GM21390 (cell line): ENCODE data around the gene RIBC2.
"Not testable (repeated sequence)": the region's sequence is repeated elsewhere in the genome, so short reads cannot be mapped to it uniquely, and the experiment has no call there.

Source experiments
- ATAC-seq: cut with Tn5 transposase; IDR thresholded peaks from one replicate; pipeline ENCODE4 v1.9.1; 2021; ENCODE audit not compliant: unreplicated experiment

RIBC2 gene

DNA sequence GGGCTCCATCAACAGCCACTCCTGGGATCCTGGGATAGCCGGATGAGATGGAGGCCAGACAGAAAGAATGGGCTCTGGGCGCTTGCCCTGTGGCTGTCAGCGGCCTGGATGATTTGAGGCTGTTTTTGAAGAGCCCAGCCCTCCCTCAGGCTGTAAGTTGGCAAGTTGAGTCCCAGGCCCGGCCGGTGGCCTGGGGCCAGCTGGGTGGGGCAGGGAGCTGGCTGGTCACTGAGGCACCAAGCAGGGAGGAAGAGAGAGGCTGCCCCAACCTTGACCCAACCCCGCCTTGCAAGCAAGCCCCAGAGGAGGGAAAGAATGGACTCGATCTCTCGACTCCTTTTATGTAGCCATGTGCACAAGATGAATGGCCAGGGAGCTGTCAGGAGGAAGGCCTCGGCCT lies 34.9 kb downstream of the RIBC2 start:
- no peak for ATAC-seq

DNA sequence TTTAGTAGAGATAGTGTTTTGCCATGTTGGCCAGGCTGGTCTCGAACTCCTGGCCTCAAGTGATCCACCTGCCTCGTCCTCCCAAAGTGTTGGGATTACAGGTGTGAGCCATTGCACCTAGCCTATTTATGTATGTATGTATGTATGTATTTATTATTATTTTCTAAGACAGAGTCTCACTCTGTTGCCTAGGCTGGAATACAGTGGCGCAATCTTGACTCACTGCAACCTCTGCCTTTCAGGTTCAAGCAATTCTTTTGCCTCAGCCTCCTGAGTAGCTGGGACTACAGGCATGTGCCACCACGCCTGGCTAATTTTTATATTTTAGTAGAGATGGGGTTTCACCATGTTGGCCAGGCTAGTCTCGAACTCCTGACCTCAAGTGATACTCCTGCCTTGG lies 35.9 kb downstream of the RIBC2 start:
- not testable (repeated sequence) for ATAC-seq

- no peak for ATAC-seq
Observed at GRCh38 chr22:45450101-45450785, 36.8 kb downstream of the RIBC2 start.

DNA sequence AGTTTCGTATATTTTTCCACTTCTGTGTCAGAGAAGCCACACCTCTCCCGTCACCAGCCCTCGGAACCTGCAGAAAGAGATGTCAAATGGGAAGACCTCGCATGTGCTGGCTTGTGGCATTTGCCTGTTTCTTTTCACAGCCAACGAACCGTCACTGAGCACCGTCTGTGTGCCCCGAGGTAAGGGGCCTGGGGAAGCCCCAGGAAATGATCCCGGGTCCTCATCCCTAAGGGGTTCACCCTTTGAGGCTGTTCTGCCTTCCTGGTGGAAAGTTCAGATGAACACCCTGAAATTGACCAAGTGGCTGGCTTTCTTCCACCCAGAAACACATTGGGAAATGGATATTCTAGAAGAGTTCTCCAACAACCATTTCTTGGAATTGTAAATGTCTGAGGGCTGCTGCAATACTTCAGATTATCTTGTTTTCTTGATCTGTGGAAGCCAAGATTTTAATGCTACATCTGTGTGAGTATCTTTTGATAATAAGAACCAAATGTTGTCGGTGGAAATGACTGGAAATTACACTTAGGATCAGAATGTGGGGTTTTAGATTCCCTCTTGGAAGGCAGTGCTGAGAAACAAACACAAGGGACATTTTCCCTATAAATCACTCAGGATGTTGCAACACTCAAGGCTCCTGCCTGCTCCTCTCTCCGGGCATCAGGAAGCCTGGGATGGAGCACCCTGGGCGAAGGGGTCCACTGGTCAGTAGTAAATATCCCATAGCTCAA lies 37.6 kb downstream of the RIBC2 start:
- ATAC-seq = no peak

DNA sequence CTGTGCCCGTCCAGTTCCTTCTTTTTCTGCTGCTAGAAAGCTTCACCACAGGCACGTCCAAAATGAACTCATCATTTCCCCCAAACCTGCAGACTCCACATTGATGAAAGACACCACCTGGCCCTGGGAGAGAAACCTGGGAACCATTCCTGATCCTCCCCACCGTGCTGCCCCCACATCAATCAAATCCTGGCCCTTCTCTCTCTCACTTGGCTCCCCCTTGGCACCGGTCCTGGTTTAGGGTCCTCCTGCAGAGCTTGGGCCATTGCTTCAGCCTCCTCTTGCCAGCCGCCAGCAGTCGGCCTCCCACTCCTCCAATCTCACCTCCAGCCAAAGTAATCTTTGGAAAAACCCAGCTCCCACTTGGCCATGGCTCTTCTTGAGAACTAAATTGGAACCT lies 38.5 kb downstream of the RIBC2 start:
- no peak for ATAC-seq

- no peak for ATAC-seq
Observed at GRCh38 chr22:45452565-45453379, 39.3 kb downstream of the RIBC2 start.

GRCh38 chr22:45453764-45454163 lies 40.3 kb downstream of the RIBC2 start:
- no peak for ATAC-seq

DNA sequence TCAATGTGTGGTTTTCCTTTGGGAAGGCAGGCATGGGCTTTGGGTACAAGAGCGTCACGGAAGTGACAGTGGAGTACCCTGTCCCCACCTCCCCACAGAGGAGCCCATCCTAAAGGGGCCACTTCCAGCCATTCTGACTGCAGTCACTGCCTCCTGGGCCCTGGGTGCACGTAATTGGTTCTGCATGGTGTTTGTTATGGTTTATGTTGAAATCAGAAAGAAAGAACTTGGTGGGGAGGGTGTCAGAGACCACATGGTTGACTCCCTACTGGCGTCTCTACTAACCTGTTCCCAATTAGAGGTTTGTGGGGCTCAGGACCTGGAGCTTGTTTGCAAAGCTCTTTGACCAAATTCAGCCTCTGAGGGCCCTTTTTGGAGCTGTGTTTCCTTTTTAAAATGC lies 40.8 kb downstream of the RIBC2 start:
- no peak for ATAC-seq

- no peak for ATAC-seq
Observed at GRCh38 chr22:45455212-45455611, 41.7 kb downstream of the RIBC2 start.

DNA sequence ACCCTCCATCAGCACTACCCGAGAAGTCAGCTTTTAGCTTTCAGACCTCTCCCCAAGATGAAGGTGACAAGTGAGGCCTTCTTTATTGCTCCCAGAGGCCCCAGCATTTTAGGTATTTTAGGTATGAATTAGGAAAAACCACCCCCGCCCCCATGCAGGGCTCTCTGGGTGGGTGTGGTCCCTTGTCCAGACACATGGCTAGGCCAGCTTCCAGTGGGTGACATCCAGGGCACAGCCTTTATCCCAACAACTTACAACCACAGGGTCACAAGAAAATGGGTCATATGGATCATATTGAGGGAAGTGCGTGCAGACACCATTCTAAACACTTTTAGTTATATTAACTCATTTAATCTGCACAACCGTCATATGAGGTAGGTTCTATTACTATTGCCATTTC lies 42.1 kb downstream of the RIBC2 start:
- ATAC-seq = no peak

- ATAC-seq = no peak
Observed at GRCh38 chr22:45456811-45457210, 43.3 kb downstream of the RIBC2 start.

DNA sequence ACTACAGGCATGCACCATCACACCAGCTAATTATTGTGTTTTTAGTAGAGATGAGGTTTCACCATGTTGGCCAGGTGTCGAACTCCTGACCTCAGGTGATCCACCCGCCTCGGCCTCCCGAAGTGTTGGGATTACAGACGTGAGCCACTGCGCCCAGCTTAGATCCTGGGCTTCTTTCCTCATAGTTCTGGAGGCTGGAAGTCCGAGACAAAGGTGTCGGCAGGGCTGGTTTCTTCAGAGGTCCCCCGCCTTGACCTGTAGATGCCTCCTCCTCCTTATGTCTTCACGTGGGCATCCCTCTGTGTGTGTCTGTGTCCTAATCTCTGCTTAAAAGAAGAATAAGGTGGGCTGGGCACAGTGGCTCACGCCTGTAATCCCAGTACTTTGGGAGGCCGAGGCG lies 45.0 kb downstream of the RIBC2 start:
- no peak for ATAC-seq

DNA sequence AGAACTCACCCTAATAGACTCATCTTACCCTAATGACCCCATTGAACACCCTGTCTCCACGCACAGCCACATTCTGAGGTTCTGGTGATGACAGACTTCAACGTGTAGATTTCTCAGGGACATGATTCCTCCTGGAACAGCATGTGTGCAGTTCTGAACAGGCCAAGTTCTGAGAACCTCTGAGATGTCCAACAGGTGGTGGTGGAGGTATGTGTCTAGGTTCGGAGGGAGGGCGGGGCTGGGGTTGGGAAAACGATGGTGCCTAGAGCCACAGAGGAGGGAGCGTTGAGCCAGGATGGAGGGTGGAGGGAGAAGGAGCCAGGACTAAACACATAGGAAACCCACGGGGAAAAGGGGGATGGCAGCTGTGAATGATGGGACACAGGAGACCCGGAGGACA lies 45.7 kb downstream of the RIBC2 start:
- no peak for ATAC-seq

DNA sequence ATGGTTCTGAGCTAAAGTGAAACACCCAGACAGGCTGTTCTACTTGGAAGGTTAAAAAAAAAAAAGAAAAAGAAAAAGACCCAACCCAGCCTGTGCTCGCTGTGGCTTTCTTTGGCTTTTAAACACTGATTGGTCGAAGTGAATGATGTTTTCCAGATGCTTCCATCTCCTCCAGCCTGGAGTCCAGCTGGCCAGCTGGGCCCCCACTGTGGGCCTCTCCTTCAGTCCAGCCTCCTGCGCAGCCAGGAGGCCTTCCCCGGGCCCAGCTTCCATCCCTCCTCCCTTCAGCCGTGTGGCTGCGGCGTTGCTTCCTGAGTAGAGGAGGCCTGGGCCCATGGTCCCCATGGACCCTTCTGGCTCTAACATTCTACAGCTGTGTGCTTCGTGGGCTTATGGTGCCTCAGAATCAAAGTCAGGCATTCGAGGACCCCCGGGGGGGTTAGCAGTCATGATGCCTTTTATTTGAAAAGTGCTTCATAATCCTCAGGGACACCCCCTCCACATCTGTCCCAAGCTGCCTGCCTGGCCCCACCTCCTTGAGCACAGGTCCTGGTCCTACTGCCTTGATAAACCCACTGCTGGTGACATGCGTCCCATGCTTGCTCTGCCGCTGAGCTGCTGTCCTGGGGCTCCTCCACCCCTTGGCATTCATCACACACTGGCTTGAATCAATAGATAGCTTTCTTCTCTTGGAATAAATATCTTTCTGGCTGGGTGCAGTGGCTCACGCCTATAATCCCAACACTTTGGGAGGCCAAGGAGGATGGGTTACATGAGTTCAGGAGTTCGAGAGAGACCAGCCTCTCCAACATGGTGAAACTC lies 47.0 kb downstream of the RIBC2 start:
- ATAC-seq = no peak

DNA sequence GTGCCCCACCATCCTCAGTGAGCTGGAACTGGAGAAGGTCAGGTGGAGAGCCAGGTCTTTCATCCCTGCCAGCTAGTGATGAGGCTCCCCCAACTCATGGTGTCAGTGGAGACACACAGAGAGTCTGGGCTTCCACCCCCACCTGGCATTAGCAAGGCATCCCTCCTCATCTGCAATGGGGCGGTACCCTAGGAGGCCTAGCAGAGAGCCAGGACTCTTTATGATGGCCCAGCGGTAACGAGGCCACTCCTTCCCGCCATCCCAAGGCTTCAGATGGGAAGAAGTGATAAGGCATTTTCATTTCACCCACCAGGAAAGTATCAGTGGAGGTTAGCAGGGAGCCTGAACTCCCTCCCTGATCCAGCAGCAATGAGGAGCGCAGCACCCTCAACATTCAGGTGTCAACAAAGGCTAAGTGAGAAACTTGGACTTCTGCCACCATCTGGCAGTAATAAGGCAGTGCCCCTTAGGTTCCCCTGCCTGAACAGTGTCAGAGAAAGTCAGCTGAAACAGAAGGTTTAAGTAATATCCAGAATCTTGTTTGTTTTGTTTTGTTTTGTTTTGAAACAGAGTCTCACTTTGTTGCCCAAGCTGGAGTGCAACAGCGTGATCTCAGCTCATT lies 48.7 kb downstream of the RIBC2 start:
- ATAC-seq = no peak

GRCh38 chr22:45463691-45464090 lies 50.2 kb downstream of the RIBC2 start:
- ATAC-seq = not testable (repeated sequence)

DNA sequence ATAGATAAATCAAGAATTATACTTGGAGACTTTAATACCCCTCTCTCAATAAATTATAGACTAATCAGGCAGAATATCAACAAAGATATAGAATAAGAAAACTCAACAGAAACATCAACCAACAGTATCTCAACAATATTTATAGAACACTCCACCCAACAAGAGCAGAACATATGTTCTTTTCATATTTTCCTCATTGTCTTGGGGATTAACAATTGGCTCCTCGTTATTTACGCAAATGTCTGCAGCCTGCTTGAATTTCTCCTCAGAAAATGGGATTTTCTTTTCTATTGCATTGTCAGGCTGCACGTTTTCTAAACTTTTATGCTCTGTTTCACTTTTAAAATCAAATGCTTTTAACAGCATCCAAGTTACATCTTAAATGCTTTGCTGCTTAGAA lies 52.1 kb downstream of the RIBC2 start:
- no peak for ATAC-seq

DNA sequence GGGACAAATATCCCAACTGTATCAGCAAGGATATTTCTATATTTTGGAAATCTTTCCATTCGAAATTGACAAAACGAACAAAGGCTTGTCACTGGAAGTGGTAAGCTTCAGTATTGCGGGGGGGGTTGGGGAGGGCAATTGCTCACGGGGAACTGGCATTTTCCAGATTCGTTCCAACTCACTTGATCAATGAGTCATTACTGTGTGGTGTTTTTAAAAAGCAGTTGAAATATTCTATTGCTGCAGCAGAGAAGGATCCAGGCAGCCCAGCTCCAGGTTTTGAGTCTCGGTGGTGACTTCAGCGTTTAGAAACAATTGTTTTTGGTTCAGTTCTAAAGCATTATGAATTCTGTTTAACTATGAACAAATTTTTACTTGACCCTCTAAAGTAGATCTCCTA lies 55.4 kb downstream of the RIBC2 start:
- ATAC-seq = no peak

- ATAC-seq = no peak
Observed at GRCh38 chr22:45469281-45470073, 56.0 kb downstream of the RIBC2 start.

GRCh38 chr22:45470871-45471270 lies 57.4 kb downstream of the RIBC2 start:
- no peak for ATAC-seq
